ENCODE data around the gene LCP2. TPM values are rescaled to one million over a fixed set of nuclear protein-coding genes. Genes with fewer than 3 reads are reported as not detected.
A peak's percentile ranks its signal among the peaks of the same experiment; 100 is the strongest.

The LCP2 gene
- total and polyA plus RNA-seq, 2 of the 8 experiments (the other 6 are each of a cell fraction or from before 2014, with no cell fraction given) = 0.26 to 0.33 TPM

DNA sequence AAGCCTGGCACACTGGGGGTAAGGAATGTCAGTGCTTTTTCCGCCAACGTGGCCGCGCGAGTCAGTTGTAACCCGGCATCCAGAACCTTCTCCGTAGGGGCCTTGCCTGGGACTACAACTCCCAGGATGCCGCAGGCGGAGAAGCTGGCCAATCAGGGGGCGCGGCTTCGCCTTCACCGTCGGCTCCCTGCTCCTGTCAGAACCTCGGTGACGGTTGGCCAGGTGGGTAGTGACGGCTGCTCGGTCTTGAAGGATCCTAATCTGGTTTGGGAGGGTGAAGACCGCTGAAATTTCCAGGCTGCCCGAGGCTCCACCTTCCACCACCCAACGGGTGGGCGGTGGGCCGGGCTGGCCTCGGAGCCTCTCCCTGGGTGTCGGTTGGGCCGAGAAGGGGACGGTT is 64.8 kb downstream of the LCP2 start, which contains the start of gene C5orf58:
Gene C5orf58 (plus strand): TSS at position 200 of the 400 bp plus-strand sequence. CDS start 1,992 bp downstream, outside the sequence.
- Histone ChIP-seq H4K20me1 (replicated peaks in 1 of 2; ENCODE audit: control insufficient read depth in 1 of 2, insufficient read depth in 2 of 2, low read length in 2 of 2) (no peaks in the 10 kb centered on the region), H2AFZ (ENCODE audit: low read length) (no peak within 1 kb of the TSS), H3K56ac (replicated peaks; ENCODE audit: insufficient read length, low read depth, low read length) (no peak within 1 kb of the TSS), H3K23me2 (ENCODE audit: low read depth, low read length) (no peaks in the 10 kb centered on the region), H2BK12ac (ENCODE audit: low read depth, low read length) (no peak within 1 kb of the TSS), H3K23ac (ENCODE audit: insufficient read length) (no peak within 1 kb of the TSS), H4K5ac (ENCODE audit: insufficient read length, low read depth, low read length) (no peak within 1 kb of the TSS), H3K4me1 (replicated peaks in 1 of 4; ENCODE audit: control insufficient read depth in 3 of 4, insufficient read depth in 4 of 4, low read length in 3 of 4) (no peaks in the 10 kb centered on the region), H4K91ac (replicated peaks; ENCODE audit: insufficient read length, low read length) (no peak within 1 kb of the TSS), H3K4me2 (ENCODE audit: insufficient read depth in 1 of 2, low read depth in 2 of 2, low read length in 2 of 2) (no peak within 1 kb of the TSS), H2BK120ac (replicated peaks; ENCODE audit: low read depth, low read length) (no peak within 1 kb of the TSS), H3K9me3 (ENCODE audit: insufficient read depth in 2 of 2, low read depth in 1 of 2, low read length in 1 of 2) (no peaks in the 10 kb centered on the region), H2BK20ac (ENCODE audit: low read length) (no peak within 1 kb of the TSS), H3K9ac (replicated peaks in 1 of 4; ENCODE audit: extremely low read depth in 1 of 4, low read depth in 3 of 4, low read length in 3 of 4) (no peak within 1 kb of the TSS), H2BK5ac (ENCODE audit: low read depth, low read length) (no peak within 1 kb of the TSS), H3K4ac (replicated peaks; ENCODE audit: insufficient read length, low read depth, low read length) (no peak within 1 kb of the TSS), H3K36me3 (ENCODE audit: control insufficient read depth in 2 of 4, insufficient read depth in 4 of 4, low read length in 3 of 4) (no peaks in the 10 kb centered on the region), H2BK15ac (ENCODE audit: low read length) (no peak within 1 kb of the TSS), H3K27ac (ENCODE audit: low read depth, low read length) (no peak within 1 kb of the TSS), H4K8ac (ENCODE audit: extremely low read depth, insufficient read depth, low read length) (peak within 1 kb of the TSS; percentile 73; the same call in 1 of the 2 replicates), H2AK5ac (ENCODE audit: low read depth, low read length) (no peak within 1 kb of the TSS), H3K79me2 (ENCODE audit: control insufficient read depth in 1 of 2, insufficient read depth in 2 of 2, low read length in 2 of 2) (no peaks in the 10 kb centered on the region), H3K4me3 (ENCODE audit: extremely low read depth in 1 of 4, insufficient read depth in 2 of 4, low read depth in 3 of 4, low read length in 4 of 4) (no peak within 1 kb of the TSS), H3K14ac (ENCODE audit: insufficient read length) (no peak within 1 kb of the TSS), H3K18ac (ENCODE audit: extremely low read depth, low read length) (no peak within 1 kb of the TSS), H3K79me1 (ENCODE audit: low read depth, low read length) (no peaks in the 10 kb centered on the region), H3K27me3 (replicated peaks in 1 of 4; ENCODE audit: control insufficient read depth in 3 of 4, extremely low read depth in 1 of 4, insufficient read depth in 3 of 4, low read length in 3 of 4) (no peaks in the 10 kb centered on the region)
- CTCF ChIA-PET (ENCODE audit: partially characterized antibody) = interaction anchor here (0.9 to 2.6 kb wide), 5 partner anchors 10 to 171 kb away, joined by 3 to 8 read pairs (median 4); no protein-coding TSS in a partner anchor
- 94% methylated on average over 23 of the region's 27 CpGs; no CpG with 5 or more reads in 1 of the 2 experiments for WGBS, 2 experiments (ENCODE audit: extremely low coverage in 1 of 2, insufficient coverage in 1 of 2, insufficient read length in 1 of 2, insufficient replicate concordance in 2 of 2, low coverage in 1 of 2, low lambda C conversion rate in 2 of 2, missing lambda C conversion rate in 1 of 2)
- FAIRE-seq = no peak
- POLR2A ChIA-PET (ENCODE audit: partially characterized antibody) = interaction anchor here (1.1 kb wide), 1 partner anchor 14 kb away, joined by 3 read pairs; no protein-coding TSS in a partner anchor
- DNase-seq (ENCODE audit: low read depth in 1 of 2, low spot score in 2 of 2) = peak in 1 of 2 experiments; percentile 80
- TF ChIP-seq SIX5 (IDR thresholded peaks at IDR 0.05; ENCODE audit: low read depth, low read length) (peak; percentile 47), TAF7 (optimal IDR thresholded peaks at IDR 0.05; ENCODE audit: borderline replicate concordance, low read depth, low read length) (no peak)
- TF ChIP-seq, protein P1, sequence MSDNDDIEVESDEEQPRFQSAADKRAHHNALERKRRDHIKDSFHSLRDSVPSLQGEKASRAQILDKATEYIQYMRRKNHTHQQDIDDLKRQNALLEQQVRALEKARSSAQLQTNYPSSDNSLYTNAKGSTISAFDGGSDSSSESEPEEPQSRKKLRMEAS (IDR thresholded peaks at IDR 0.05) = peak; percentile 55; the same call in 1 of the 2 replicates

Data from H1 (cell line).